Ectodermal cell (in vitro differentiated cells): Measurements from ENCODE around the gene SLC7A5.
"Not testable (repeated sequence)": the region's sequence is repeated elsewhere in the genome, so short reads cannot be mapped to it uniquely, and the experiment has no call there.

Source experiments
- H3K27ac ChIP-seq: 2 replicates; pipeline ENCODE4 v1.7.0; 2013; ENCODE audit warnings: mild to moderate bottlenecking, low read depth, low read length; ENCODE audit not compliant: insufficient read depth, poor library complexity, severe bottlenecking
- H3K27me3 ChIP-seq: 2 replicates; pipeline ENCODE4 v1.7.0; 2013; ENCODE audit warnings: mild to moderate bottlenecking, low read length; ENCODE audit not compliant: insufficient read depth, control insufficient read depth, poor library complexity, severe bottlenecking
- H3K36me3 ChIP-seq: one replicate; pipeline ENCODE4 v1.7.0; 2013; ENCODE audit warnings: low read length; ENCODE audit not compliant: control insufficient read depth, insufficient read depth
- H3K4me1 ChIP-seq: one replicate; pipeline ENCODE4 v1.7.0; 2013; ENCODE audit warnings: low read length; ENCODE audit not compliant: control insufficient read depth, insufficient read depth
- H3K4me3 ChIP-seq: 2 replicates; pipeline ENCODE4 v1.7.0; 2013; ENCODE audit warnings: low read depth, low read length, control low read depth; ENCODE audit not compliant: insufficient read depth
- H3K9me3 ChIP-seq: 2 replicates; pipeline ENCODE4 v1.7.0; 2013; ENCODE audit warnings: mild to moderate bottlenecking, low read length, moderate library complexity; ENCODE audit not compliant: control insufficient read depth
- WGBS, 2 experiments: methylation state at CpG; one replicate each; pipeline ENCODE4 v1.1.7; 2013; ENCODE audit warnings: missing lambda C conversion rate in 2 of 2; 5-methylcytosine and 5-hydroxymethylcytosine counted together

Gene SLC7A5

DNA sequence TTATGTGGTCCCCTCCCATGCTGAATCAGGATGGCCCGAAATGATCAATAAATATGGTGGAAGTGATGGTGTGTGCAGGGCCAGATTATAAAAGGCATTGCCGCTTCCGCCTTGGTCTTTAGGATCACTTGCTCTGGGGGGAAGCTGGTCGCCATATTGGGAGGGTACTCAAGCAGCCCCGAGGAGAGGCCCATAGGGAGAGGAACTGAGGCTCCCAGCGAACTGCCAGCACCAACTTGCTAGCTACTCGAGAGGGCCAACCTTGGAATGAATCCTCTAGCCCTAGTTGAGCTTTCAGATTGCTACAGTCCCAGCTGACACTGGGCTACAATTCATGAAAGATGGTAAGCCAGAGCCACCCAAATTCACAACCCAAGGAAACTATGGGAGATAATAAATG, 19.0 kb upstream of the SLC7A5 start:
- not testable (repeated sequence) for H3K27me3 ChIP-seq, H3K9me3 ChIP-seq, H3K4me1 ChIP-seq, H3K36me3 ChIP-seq, H3K27ac ChIP-seq, H3K4me3 ChIP-seq
- 88% methylated on average over 7 of the region's 7 CpGs for WGBS, 2 experiments

DNA sequence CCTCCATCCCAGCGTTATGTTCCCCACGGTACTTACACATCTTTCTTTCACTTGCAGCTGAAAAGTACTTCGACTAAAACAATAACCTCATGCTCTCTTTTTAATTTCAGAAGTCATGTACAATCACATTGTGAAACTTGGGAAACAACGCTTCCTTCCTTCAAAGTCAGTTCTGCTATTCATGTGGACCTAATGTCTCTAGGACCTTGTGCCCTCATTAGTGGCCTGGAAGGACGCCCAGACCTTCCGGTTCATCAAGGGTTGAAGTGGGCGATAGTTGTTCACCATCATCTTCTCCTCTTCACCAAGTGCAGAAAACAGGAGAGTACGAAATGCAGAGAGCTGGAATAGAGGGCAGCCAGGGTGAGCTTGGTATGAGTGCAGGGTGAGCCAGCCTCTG, 18.6 kb upstream of the SLC7A5 start:
- 89 to 92% methylated on average over 8 of the region's 8 CpGs for WGBS, 2 experiments
- not testable (repeated sequence) for H3K4me1 ChIP-seq, H3K9me3 ChIP-seq, H3K36me3 ChIP-seq, H3K27me3 ChIP-seq, H3K4me3 ChIP-seq, H3K27ac ChIP-seq

DNA sequence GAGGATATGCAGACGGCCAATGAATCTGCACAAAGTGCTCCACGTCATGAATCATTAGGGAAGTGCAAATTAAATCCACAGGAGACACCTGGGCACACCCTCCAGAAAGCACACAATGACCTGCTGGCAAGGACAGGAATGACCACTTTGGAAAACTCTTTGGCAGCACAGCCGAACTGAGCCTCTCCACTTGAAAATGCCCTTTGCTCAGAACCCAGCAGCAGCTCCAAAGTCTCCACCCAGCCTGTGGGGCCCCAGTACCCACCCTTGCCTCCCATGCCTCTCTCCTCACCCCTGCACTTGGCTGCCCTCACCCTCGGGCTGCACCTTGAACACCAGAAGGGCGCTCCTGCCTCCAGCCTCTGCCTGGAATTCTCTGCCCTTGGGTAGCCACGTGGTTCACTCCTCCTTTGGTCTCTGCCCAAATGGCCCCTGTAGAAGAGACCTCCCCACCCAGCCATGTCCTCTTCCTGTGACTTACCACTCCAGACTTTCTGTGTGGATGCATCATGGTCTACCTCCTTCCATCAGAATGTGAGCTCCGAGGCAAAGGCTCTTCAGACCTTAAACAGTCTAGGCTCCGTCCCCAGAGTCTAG, 16.2 kb upstream of the SLC7A5 start:
- H3K27ac ChIP-seq, H3K36me3 ChIP-seq, H3K4me1 ChIP-seq, H3K4me3 ChIP-seq, H3K9me3 ChIP-seq, H3K27me3 ChIP-seq: not testable (repeated sequence)
- WGBS, 2 experiments: 82 to 85% methylated on average over 8 of the region's 8 CpGs

DNA sequence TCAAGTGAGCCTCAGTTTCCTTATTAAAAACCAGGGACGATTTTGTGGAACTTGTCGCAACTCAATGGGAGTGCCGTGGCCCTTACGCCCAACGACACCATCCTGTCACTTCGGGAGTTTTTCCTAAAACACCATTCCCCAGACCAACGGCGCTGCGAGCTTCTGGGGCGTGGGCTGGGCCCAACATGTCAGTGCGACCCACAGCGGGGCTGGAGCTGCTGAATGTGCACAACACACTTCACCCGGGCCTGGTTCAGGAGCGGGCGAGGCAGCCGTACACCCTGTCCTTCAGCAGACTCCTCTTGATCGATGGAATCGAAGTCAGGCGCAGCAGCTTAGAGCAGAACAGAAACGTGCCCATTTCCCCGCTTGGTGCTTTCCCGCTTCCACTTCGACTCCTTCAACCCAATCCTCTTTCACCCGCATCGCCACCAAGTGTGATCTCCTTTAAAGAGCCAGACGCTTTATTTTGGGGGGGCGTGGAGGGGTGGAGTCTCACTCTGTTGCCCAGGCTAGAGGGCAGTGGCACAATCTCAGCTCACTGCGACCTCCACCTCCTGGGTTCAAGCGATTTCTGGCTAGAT, 13.2 kb upstream of the SLC7A5 start:
- H3K4me3 ChIP-seq: no peak overlapping the region
- H3K27me3 ChIP-seq: no peaks in the 10 kb centered on the region
- no peaks in the 10 kb centered on the region for H3K36me3 ChIP-seq
- H3K4me1 ChIP-seq: no peaks in the 10 kb centered on the region
- 92 to 93% methylated on average over 29 of the region's 29 CpGs for WGBS, 2 experiments
- H3K9me3 ChIP-seq: no peaks in the 10 kb centered on the region
- H3K27ac ChIP-seq: no peak overlapping the region

DNA sequence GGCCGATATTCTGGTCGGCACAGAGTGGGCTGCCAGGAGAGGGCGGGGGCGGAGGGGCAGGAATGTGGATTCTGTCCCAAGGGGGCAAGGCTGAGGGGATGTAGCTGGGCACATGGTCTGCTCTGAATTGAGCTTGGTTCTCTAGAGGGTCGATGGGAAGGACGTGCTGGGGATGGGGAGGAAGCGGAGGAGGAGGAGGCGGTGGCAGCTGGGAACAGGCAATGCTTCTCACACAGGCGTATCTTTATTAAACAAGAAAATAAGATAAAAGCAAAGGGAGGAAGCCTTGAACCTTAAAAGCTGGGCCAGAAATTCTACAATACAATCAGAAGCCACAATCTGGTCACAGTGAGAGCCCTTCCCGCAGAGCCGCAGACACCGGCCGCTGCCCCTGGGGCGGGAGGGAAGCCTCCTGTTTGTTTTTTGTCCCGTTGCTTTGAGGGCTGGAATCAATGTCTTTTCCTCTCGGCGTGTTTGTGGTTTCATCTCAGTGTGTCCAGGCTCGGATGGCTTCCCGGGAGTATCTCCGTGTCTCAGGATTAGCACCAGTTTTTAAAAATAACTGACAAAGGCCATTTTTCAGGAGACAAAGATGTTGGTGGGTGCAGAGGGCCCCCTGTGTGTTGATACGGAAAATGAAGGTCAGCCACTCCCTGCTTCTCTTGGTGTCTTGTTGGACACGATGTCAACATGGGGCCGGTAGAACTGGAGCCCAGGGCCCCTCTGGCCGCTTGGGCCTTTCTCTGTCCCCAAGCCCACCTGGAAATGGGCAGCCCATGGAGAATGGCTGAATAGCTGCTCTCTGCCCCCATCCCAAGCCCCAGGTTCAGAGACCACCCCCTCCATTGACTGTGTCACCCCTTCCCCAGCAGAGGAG, 12.3 kb upstream of the SLC7A5 start:
- Histone ChIP-seq H3K36me3 (no peaks in the 10 kb centered on the region), H3K9me3 (no peaks in the 10 kb centered on the region), H3K27me3 (no peaks in the 10 kb centered on the region), H3K4me3 (no peak overlapping the region), H3K4me1 (no peaks in the 10 kb centered on the region), H3K27ac (no peak overlapping the region)
- 70 to 74% methylated on average over 22 to 24 of the region's 24 CpGs for WGBS, 2 experiments

DNA sequence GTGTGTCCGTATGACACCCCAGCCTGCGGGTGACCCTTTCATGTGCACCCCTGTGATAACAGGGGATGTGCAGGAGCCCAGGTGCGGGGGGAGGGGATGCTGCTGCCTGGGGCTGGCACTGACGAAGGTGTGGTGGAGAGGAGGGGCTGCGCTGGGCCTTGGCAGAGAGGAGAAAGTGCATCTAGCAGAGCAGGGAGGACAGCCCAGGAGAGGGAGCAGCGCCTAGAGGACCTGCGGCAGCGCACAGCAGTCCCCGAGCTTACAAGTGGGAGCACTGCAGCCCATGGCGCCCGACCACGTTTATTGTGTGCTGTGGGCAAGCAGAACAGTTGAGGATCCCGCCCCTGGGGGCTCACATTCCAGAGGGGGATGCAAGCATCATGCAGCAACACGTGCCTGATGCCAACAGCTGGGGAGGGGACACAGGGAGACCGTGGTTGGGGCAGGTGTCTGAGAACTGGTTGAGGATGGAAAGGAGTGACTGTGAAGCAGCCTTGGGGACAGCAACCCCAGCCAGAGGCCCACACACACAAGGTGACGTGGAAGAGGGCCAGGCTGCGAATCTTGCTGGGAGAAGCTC, 10.9 kb upstream of the SLC7A5 start:
- no peaks in the 10 kb centered on the region for H3K9me3 ChIP-seq
- H3K36me3 ChIP-seq: no peaks in the 10 kb centered on the region
- H3K27me3 ChIP-seq: peaks cover 5% of the 10 kb centered on the region
- H3K4me1 ChIP-seq: no peaks in the 10 kb centered on the region
- 83 to 84% methylated on average over 17 of the region's 17 CpGs for WGBS, 2 experiments
- H3K27ac ChIP-seq: no peak overlapping the region
- no peak overlapping the region for H3K4me3 ChIP-seq

DNA sequence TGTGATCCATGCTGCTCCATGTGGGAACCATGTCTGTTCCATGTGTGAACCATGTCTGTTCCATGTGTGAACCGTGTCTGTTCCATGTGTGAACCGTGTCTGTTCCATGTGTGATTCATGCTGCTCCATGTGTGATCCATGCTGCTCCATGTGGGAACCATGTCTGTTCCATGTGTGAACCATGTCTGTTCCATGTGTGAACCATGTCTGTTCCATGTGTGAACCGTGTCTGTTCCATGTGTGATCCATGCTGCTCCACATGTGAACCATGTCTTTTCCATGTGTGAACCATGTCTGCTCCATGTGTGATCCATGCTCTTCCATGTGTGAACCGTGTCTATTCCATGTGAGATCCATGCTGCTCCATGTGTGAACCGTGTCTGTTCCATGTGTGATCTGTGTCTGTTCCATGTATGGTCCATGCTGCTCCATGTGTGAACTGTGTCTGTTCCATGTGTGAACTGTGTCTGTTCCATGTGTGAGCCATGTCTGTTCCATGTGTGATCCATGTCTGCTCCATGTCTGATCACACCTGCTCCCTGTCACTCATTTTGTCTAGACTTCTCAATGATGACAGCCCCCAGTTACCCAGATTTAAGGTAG, 10.2 kb upstream of the SLC7A5 start:
- H3K4me1 ChIP-seq, H3K27ac ChIP-seq, H3K9me3 ChIP-seq, H3K4me3 ChIP-seq, H3K36me3 ChIP-seq: not testable (repeated sequence)
- 91 to 92% methylated on average over 5 of the region's 5 CpGs for WGBS, 2 experiments
- H3K27me3 ChIP-seq: peaks cover 12% of the 10 kb centered on the region

DNA sequence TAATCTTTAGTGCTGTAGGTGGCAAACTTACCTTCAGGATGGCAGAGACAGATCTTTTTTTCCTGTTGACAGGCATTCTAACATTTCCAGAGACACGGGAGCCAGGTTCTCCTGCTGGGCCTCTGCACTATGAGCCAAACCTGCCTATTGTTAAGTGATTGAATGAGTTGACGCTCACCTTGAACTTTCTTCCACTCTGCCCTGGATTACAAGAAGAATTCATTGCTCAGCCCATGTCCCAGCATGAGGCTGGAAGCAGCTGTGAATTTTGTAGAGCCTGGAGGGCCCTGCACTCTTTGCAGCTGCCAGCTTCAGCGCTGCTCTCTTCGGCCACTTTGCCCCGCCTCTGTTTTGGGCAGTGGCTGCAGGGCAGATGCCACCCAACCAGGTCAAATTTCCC, 9.4 kb upstream of the SLC7A5 start:
- 58% methylated on average over 5 of the region's 5 CpGs for WGBS, 2 experiments
- H3K4me1 ChIP-seq: peaks cover 6% of the 10 kb centered on the region
- no peak overlapping the region for H3K4me3 ChIP-seq
- peaks cover 14% of the 10 kb centered on the region for H3K27me3 ChIP-seq
- H3K9me3 ChIP-seq: no peaks in the 10 kb centered on the region
- H3K27ac ChIP-seq: no peak overlapping the region
- H3K36me3 ChIP-seq: no peaks in the 10 kb centered on the region

DNA sequence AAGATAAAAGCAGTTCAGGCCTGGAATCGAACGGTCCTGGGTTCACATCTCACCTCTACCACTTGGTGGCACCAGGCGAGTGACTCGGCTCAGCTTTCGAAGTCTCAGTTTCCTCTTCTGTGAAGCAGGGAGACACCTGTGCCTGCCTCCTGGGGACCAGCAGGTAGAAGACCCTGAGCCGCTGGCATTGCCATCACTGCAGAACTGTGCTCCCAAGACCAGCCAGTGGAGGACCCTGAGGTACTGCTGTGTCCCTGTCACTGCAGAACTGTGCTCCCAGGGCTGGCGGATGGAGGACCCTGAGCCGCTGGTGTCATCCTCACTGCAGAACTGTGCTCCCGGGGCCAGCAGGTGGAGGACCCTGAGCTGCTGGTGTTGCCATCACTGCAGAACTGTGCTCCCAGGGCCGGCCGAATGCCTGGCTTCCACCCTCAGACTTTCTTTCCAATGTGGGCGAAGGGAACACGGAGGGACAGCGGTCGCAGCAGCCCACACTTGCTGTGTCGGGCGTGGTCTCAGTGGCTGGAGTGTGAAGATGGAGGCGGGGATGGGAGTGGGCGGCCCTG, 8.7 kb upstream of the SLC7A5 start:
- no peaks in the 10 kb centered on the region for H3K36me3 ChIP-seq
- no peak overlapping the region for H3K27ac ChIP-seq
- 85 to 87% methylated on average over 19 of the region's 19 CpGs for WGBS, 2 experiments
- no peaks in the 10 kb centered on the region for H3K9me3 ChIP-seq
- no peak overlapping the region for H3K4me3 ChIP-seq
- H3K27me3 ChIP-seq: peaks cover 14% of the 10 kb centered on the region
- peaks cover 6% of the 10 kb centered on the region for H3K4me1 ChIP-seq
